Skeletal muscle satellite cell (primary cell): Measurements from ENCODE around the gene ATXN10.

Source experiments
- H3K27me3 ChIP-seq: 2 replicates; pipeline ENCODE4 v1.7.0; 2013; ENCODE audit warnings: low read length; ENCODE audit not compliant: control insufficient read depth, insufficient read depth
- H3K36me3 ChIP-seq: 2 replicates; pipeline ENCODE4 v1.7.0; 2013; ENCODE audit warnings: mild to moderate bottlenecking, control low read depth, low read length; ENCODE audit not compliant: insufficient read depth
- H3K4me1 ChIP-seq: 2 replicates; pipeline ENCODE4 v1.7.0; 2013; ENCODE audit warnings: low read length; ENCODE audit not compliant: control insufficient read depth, insufficient read depth
- H3K4me2 ChIP-seq: 2 replicates; pipeline ENCODE4 v1.7.0; 2013; ENCODE audit warnings: mild to moderate bottlenecking, low read length
- H3K4me3 ChIP-seq: 2 replicates; pipeline ENCODE4 v1.7.0; 2013; ENCODE audit warnings: low read length
- H3K9ac ChIP-seq: 2 replicates; pipeline ENCODE4 v1.7.0; 2013; ENCODE audit warnings: mild to moderate bottlenecking, low read depth, low read length, moderate library complexity
- H3K9me3 ChIP-seq: replicated peaks from 2 replicates; pipeline ENCODE4 v1.7.0; 2013; ENCODE audit warnings: mild to moderate bottlenecking, control low read depth, low read length

Gene ATXN10

DNA sequence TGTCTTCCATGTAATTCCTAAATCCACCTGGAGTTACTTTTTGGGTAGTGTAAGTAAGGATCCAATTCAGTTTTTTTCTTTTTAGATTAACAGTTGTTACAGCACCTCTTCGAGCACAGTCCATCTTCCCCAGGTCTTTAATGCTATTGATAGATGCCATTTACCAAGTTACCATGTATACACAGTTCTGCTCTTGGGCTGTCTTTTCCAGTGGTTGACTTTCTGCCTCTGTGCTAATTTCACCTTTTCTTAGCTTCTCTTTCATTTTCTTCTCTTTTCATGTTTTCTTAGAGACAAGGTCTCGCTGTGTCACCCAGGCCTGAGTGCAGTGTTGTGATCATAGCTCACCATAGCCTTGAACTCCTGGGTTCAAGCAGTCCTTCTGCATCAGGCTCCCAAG, 12.0 kb downstream of the ATXN10 start:
- no peaks in the 10 kb centered on the region for H3K27me3 ChIP-seq
- H3K4me2 ChIP-seq, result peak overlapping the region; percentile 58
- H3K4me1 ChIP-seq, result peaks cover 98% of the 10 kb centered on the region
- no peaks in the 10 kb centered on the region for H3K36me3 ChIP-seq
- H3K4me3 ChIP-seq, result no peak overlapping the region
- no peaks in the 10 kb centered on the region for H3K9me3 ChIP-seq
- H3K9ac ChIP-seq, result peak overlapping the region; percentile 55

DNA sequence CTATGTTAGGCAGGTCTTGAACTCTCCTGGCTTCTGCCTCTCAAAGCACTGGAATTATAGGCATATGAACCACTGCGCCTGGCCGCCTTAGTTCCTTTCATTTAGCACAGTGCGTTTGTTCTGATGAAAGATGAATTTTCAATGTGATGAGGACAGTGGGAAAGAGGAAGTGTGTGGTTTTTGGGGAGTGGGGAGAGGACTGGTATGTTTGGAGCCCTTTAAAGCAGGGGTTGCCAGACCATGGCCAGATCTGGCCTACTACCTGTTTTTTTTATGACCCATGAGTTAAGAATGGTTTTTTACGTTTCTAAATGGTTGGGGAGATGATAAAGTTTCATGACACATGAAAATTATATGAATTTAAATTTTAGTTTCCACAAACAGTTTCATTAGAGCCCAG, 12.5 kb downstream of the ATXN10 start:
- Histone ChIP-seq H3K36me3 (no peaks in the 10 kb centered on the region), H3K27me3 (no peaks in the 10 kb centered on the region), H3K4me1 (peaks cover 98% of the 10 kb centered on the region), H3K4me3 (peak overlapping the region; percentile 1), H3K9me3 (no peaks in the 10 kb centered on the region), H3K9ac (peak overlapping the region; percentile 55), H3K4me2 (peak overlapping the region; percentile 58)

DNA sequence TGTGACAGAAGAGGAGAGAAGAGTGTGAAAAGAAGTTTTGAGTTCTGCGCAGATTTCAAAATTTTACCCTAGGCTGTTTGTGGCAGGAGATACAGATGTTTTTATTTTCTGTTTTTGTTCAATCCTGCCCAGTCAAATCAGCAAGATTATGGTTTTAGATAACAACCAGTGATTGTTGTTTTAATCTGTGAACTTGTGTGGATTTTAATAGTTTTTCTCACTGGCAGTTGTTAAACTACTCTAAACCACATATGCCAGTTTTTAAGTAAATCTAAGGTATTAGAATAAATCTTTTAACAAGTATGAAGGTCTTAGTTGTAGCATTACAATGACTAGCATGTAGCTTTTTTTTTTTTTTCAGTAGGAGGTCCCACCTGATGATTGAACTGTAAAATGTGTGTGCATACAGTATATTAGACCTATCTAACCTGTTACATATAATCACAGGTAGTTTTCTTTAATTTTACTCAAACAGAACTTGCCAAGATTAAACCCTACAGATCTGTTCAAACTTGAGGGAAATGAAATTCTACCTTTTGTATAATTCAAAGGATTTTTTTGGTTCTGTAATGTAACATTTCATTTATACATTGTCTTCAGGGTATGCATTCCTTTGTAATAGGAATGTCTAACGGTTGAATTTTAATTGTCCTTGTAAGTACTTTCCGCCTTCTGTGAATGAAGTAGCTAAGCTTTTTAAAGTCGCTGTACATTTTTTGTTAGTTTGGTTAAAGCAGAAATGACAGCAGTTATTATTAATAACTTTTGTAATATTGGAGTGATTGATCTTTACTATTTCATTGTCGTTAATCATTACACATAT, 13.3 kb downstream of the ATXN10 start:
- no peaks in the 10 kb centered on the region for H3K9me3 ChIP-seq
- H3K4me2 ChIP-seq, result peak overlapping the region; percentile 58
- H3K4me1 ChIP-seq, result peaks cover 97% of the 10 kb centered on the region
- no peaks in the 10 kb centered on the region for H3K27me3 ChIP-seq
- peak overlapping the region; percentile 55 for H3K9ac ChIP-seq
- peaks cover 4% of the 10 kb centered on the region for H3K36me3 ChIP-seq
- H3K4me3 ChIP-seq, result peak overlapping the region; percentile 1

DNA sequence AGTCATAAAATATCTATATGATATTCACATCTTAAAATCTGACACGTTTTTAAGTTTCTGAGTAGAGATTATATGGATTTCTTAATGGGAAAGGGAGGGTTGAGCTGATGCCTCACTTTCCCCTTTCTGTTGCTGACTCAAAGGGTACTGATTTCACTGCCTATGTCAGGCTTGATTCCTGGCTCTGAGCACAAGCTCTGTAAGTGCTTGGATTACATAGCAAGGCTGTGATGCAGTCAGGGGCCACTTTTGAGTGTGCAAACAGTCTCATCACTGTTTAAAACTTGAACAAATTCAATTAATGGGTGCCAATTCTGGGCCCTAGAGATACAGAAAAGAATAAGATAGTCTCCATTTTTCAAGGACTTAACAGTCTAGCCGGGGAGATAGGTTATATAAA, 14.4 kb downstream of the ATXN10 start:
- Histone ChIP-seq H3K4me1 (peaks cover 88% of the 10 kb centered on the region), H3K4me3 (peak overlapping the region; percentile 34)

DNA sequence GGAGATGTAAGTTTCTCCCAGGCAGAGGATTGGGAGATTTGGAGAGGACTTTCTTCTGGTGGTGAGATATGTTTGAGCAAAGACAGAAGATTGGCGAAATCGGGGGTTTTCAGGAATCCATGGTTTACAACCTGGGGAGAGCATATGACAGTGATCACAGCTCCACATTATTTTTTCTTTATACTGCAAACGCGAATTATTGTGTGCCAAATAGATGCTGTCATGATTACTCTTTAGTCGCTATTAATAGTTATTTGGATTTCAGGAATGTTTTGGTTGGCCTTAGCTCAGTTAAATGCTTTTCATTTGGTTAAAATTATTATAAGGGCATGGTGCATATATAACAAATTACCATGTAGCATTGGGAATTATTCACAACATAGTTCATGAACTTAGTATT, 15.2 kb downstream of the ATXN10 start:
- H3K9me3 ChIP-seq, result no peaks in the 10 kb centered on the region
- no peak overlapping the region for H3K4me3 ChIP-seq
- H3K27me3 ChIP-seq, result no peaks in the 10 kb centered on the region
- peaks cover 86% of the 10 kb centered on the region for H3K4me1 ChIP-seq
- peaks cover 18% of the 10 kb centered on the region for H3K36me3 ChIP-seq
- no peak overlapping the region for H3K9ac ChIP-seq
- no peak overlapping the region for H3K4me2 ChIP-seq

More for the DNA sequence above, 14.4 kb downstream of the ATXN10 start:
- no peaks in the 10 kb centered on the region for H3K27me3 ChIP-seq
- no peaks in the 10 kb centered on the region for H3K9me3 ChIP-seq
- no peak overlapping the region for H3K9ac ChIP-seq
- H3K36me3 ChIP-seq, result peaks cover 12% of the 10 kb centered on the region
- no peak overlapping the region for H3K4me2 ChIP-seq

DNA sequence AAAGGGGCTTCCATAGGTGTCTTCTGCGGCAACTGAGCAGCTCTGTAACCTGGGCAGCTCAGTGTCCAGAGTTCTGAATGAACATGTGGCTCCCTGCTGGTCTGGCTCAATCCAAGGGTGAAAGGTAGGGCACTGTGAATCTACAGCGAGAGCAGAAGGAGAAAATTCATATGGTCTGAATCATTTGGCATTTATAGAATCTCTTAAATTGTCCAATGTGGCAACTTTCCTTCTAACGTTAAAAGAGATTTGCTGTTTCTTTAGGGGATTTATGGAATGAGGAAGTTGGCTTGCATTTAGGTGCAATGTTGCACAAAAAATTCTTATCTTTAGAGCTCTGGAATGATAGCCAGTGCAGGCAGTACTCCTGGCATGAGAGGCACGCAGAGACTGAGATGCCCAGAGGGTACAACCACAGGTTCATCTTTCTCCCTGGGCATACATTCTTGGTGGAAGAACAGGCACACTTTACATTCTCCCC, 17.0 kb downstream of the ATXN10 start:
- H3K9me3 ChIP-seq, result no peaks in the 10 kb centered on the region
- H3K9ac ChIP-seq, result peak overlapping the region; percentile 46
- peaks cover 79% of the 10 kb centered on the region for H3K4me1 ChIP-seq

DNA sequence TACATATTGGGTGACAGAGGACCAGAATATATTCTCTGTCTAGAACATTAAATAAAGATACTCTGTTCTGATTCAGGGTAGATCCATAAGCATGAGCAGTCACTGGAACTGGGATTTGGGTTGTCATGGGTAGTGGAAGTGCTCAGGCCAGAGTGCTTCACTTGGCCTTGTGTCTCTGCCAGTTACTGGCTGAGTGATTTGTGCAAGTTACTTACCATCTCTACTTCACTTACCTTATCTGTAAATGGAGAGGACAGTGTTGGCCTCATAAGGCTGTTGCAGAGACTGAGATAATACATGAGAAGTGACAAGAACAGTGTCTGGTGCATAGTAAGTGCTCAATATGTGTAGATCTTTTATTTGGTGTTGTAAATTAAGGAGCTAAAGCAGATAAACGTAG, 17.6 kb downstream of the ATXN10 start:
- H3K9ac ChIP-seq, result peak overlapping the region; percentile 28
- H3K27me3 ChIP-seq, result no peaks in the 10 kb centered on the region
- H3K4me2 ChIP-seq, result peak overlapping the region; percentile 53
- no peak overlapping the region for H3K4me3 ChIP-seq
- peaks cover 73% of the 10 kb centered on the region for H3K4me1 ChIP-seq
- peaks cover 37% of the 10 kb centered on the region for H3K36me3 ChIP-seq
- no peaks in the 10 kb centered on the region for H3K9me3 ChIP-seq

More for the DNA sequence above, 17.0 kb downstream of the ATXN10 start:
- Histone ChIP-seq H3K4me3 (no peak overlapping the region), H3K4me2 (peak overlapping the region; percentile 53), H3K36me3 (peaks cover 31% of the 10 kb centered on the region), H3K27me3 (no peaks in the 10 kb centered on the region)

DNA sequence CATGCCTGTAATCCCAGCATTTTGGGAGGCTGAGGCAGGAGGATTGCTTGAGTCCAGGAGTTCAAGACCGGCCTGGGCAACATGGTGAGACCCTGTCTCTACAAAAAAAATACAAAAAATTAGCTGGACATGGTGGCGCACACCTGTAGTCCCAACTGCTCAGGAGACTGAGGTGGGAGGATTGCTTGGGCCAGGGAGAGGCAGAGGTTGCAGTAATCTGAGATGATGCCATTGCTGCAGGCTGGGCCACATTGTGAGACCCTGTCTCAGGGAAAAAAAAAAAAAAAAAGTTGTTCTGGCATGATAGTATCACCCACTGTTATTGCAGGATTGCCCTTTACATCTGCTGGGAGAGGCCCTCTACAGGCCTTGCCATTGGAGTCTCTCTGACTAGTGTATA, 18.4 kb downstream of the ATXN10 start:
- Histone ChIP-seq H3K9ac (no peak overlapping the region), H3K4me2 (no peak overlapping the region), H3K36me3 (peaks cover 38% of the 10 kb centered on the region), H3K27me3 (no peaks in the 10 kb centered on the region), H3K9me3 (no peaks in the 10 kb centered on the region), H3K4me3 (no peak overlapping the region), H3K4me1 (peaks cover 66% of the 10 kb centered on the region)

DNA sequence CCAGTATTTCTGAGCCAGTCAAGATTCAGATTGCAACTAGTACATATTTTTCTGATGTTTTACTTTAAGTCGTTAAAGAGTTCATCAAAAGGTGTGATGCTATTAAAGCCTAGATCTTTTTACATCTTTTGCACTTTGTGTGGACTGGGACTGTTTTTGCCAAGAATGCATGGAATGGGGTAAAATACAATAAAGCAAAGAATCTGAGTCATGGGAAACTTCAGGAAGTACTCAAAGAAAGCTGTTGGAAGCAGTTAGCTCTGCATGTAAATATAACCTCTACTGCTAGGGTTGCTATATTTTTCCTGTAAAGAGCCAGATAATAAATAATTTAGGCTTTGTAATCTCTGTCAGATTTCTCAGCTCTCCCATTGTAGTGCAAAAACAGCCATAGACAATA, 20.9 kb downstream of the ATXN10 start:
- H3K36me3 ChIP-seq, result peaks cover 45% of the 10 kb centered on the region
- peak overlapping the region; percentile 13 for H3K4me2 ChIP-seq
- H3K9ac ChIP-seq, result no peak overlapping the region
- H3K9me3 ChIP-seq, result no peaks in the 10 kb centered on the region
- H3K4me3 ChIP-seq, result no peak overlapping the region
- H3K27me3 ChIP-seq, result no peaks in the 10 kb centered on the region
- H3K4me1 ChIP-seq, result peaks cover 41% of the 10 kb centered on the region

DNA sequence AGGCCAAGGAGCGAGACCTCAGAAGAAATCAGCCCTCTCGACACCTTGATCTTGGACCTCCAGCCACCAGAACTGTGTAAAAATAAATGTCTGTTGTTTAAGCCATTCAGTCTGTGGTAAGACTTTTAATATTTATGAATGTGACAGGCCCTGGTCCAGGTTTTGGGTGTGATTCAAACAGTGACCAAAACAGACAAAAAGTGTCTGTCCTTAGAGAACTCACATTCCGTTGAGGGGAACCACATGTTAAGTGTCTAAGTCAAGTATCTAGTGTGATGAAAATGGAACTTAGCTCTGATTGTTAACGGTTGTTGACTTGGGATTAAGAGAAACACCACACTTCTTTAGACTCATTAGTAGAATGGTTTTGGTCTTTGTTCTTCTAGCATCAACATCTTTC, 22.2 kb downstream of the ATXN10 start:
- Histone ChIP-seq H3K4me3 (no peak overlapping the region), H3K27me3 (no peaks in the 10 kb centered on the region), H3K9ac (no peak overlapping the region), H3K4me2 (no peak overlapping the region), H3K36me3 (peaks cover 54% of the 10 kb centered on the region), H3K9me3 (no peaks in the 10 kb centered on the region), H3K4me1 (peaks cover 28% of the 10 kb centered on the region)

DNA sequence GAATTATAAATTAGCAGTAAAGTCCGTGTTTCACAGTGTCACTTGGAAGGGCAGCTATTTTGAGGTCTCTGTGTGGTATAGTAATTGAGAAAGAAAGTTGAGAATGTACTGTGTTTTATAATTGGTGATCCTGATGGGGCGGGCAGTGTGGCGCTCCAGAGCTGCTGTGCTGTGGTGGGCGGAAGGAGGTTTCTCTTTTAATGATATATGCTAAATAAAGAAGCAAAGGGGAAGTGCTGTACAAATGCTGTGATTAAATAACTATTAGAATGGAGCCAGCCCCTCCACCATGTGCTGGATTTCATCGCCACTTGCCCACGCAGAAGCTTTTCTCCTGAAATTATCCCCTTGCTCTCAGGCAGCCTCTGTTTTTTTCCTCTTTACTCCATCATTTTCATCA, 24.6 kb downstream of the ATXN10 start:
- H3K4me1 ChIP-seq, result peaks cover 15% of the 10 kb centered on the region
- H3K9me3 ChIP-seq, result no peaks in the 10 kb centered on the region
- H3K9ac ChIP-seq, result no peak overlapping the region
- H3K4me2 ChIP-seq, result no peak overlapping the region
- peaks cover 50% of the 10 kb centered on the region for H3K36me3 ChIP-seq
- no peak overlapping the region for H3K4me3 ChIP-seq
- H3K27me3 ChIP-seq, result no peaks in the 10 kb centered on the region

DNA sequence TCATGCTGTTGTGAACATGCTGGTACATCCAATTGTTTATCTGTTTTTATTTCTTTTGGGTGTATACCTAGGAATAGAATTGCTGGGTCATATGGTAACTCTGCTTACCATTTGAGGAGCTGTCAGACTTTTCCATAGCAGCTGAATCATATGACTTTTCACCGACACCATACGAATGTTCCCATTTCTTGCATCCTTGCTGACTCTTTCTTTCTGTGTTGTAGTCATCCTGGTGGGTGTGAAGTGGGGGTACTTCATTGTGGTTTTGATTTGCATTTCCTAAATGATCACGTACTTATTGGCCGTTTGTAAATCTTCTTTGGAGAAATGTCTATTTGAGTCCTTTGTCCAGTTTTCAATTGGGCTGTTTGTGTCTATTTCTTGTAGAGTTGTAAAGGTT, 26.5 kb downstream of the ATXN10 start:
- Histone ChIP-seq H3K4me2 (no peak overlapping the region), H3K36me3 (peaks cover 52% of the 10 kb centered on the region), H3K4me3 (no peak overlapping the region), H3K9me3 (no peaks in the 10 kb centered on the region), H3K9ac (no peak overlapping the region), H3K27me3 (no peaks in the 10 kb centered on the region), H3K4me1 (no peaks in the 10 kb centered on the region)
